NCI-H460 (cell line): ENCODE results near the gene MICAL2. TPM values are rescaled to one million over a fixed set of nuclear protein-coding genes. Genes with fewer than 3 reads are reported as not detected.

Experiments used
- DNase-seq: peaks from one replicate; pipeline ENCODE4 v3.0.0-alpha.2; 2016; ENCODE audit warnings: low read depth; ENCODE audit errors: extremely low read depth
- total RNA-seq: library from RNA; depleted of rRNA; stranded (reverse); fragments of >200 nt; shearing (Covaris generic); gene quantifications from 2 replicates; pipeline ENCODE4 v1.2.3, GENCODE V29; 2014

MICAL2 gene
- total RNA-seq, 1 experiment from 2014 or later = 1.4 TPM

GRCh38 chr11:12149672-12150225, 39.4 kb downstream of the MICAL2 start:
- DNase-seq = no peak

- DNase-seq = no peak
Measured at GRCh38 chr11:12150831-12151382, 40.5 kb downstream of the MICAL2 start.

- DNase-seq = no peak
Measured at GRCh38 chr11:12152321-12152720, 41.9 kb downstream of the MICAL2 start.

GRCh38 chr11:12154871-12155668, 44.7 kb downstream of the MICAL2 start:
- no peak for DNase-seq

GRCh38 chr11:12155696-12156095, 45.3 kb downstream of the MICAL2 start:
- no peak for DNase-seq

GRCh38 chr11:12156301-12157140, 46.1 kb downstream of the MICAL2 start:
- DNase-seq = no peak

GRCh38 chr11:12157241-12157661, 46.9 kb downstream of the MICAL2 start:
- DNase-seq = no peak

GRCh38 chr11:12158909-12159308, 48.5 kb downstream of the MICAL2 start:
- DNase-seq = no peak

- no peak for DNase-seq
Measured at GRCh38 chr11:12159351-12160099, 49.1 kb downstream of the MICAL2 start.

- no peak for DNase-seq
Measured at GRCh38 chr11:12160231-12160630, 49.8 kb downstream of the MICAL2 start.

- DNase-seq = no peak
Measured at GRCh38 chr11:12160680-12161079, 50.3 kb downstream of the MICAL2 start.

GRCh38 chr11:12161137-12161536, 50.7 kb downstream of the MICAL2 start:
- no peak for DNase-seq

GRCh38 chr11:12161603-12162350, 51.4 kb downstream of the MICAL2 start:
- DNase-seq = no peak

GRCh38 chr11:12162652-12163051, 52.3 kb downstream of the MICAL2 start:
- no peak for DNase-seq

- no peak for DNase-seq
Measured at GRCh38 chr11:12163181-12163941, 53.0 kb downstream of the MICAL2 start.

GRCh38 chr11:12164061-12165014, 53.9 kb downstream of the MICAL2 start:
- no peak for DNase-seq

- DNase-seq = no peak
Measured at GRCh38 chr11:12165237-12165875, 55.0 kb downstream of the MICAL2 start.
